SK-N-DZ (cell line): Measurements from ENCODE around the gene SULF2.

ENCODE experiments used
- small RNA-seq, 2 experiments: library from RNA; depleted of rRNA; stranded (forward); fragments of <200 nt; gene quantifications; one replicate each; pipeline ENCODE3, GENCODE V24; 2014

The SULF2 gene

Small RNAs within 50 kb of the gene (small RNA-seq; reads per million reads assigned to genes)
- gene RNU7-173P: 0 reads per million in 2 experiments
